HL-60/S4 (cell line): ENCODE data around the gene DRC1.

Source experiments
- in situ Hi-C: fragments of 300-500 bp; cut with MboI; formaldehyde crosslinking; loops from 2 replicates; pipeline ENCODE4 v1.14.3; 2022; ENCODE audit warnings: low sequenced_read_pairs

Gene DRC1

GRCh38 chr2:26461601-26462023, 59.9 kb downstream of the DRC1 start:
- in situ Hi-C loops, result loop anchor here (25.0 kb wide), 1 partner anchor 499 kb away; no protein-coding TSS in a partner anchor

DNA sequence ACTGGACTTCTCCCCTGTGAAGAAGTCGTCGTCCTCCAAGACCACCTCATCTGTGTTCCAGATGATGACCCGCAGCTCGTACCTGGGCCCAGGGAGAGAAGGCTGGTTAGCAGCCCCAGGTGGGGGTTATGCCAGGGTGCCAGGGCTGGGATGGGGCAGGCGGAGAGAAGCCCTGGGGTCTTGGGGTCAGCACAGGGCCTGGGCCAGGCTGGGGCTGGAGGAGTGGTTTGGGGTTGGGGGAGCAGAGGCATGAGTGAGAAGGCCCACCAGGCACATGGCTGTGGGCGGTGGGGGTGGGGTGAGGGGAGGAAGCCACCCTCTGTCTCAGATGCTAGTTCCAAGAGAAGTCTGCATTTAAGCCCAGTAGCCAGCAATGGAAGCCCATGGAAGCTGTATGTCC, 60.4 kb downstream of the DRC1 start:
- in situ Hi-C loops, result loop anchor here (25.0 kb wide), 1 partner anchor 500 kb away; no protein-coding TSS in a partner anchor

DNA sequence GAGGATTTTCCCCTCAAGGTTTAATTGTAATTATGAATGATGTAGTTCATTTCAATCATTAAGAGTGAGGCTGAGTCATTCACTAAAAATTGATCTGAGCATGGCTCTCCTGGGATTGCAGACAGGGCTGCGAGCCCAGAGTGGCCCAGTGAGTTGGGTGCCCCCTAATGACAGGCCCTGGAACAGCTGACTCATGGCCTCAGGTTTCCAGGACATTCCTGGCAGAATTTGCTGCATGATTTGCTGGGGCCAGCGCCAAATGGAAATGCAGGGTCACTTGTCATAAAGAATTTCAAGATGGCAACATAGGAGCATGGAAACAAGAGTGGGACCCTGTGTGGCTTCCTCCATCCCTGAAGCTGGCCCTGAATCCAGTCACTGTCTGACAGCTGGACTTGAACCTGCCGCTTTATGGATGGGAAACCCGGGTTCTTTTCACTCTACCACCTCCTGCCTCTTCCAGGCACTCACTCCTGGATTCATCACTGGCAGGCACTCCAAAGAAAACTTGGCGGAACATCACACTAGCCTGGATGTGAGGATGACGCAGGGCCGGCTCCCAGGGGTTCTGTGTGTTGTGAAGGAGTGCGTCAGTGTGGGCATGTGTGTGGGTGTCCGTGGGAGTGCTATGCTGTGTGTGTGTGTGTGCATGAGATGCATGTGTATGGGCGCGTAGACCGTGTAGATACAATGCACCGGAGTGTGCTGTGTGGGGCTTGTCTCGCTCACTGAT, 61.0 kb downstream of the DRC1 start:
- in situ Hi-C loops, result loop anchor here (25.0 kb wide), 1 partner anchor 500 kb away; no protein-coding TSS in a partner anchor

DNA sequence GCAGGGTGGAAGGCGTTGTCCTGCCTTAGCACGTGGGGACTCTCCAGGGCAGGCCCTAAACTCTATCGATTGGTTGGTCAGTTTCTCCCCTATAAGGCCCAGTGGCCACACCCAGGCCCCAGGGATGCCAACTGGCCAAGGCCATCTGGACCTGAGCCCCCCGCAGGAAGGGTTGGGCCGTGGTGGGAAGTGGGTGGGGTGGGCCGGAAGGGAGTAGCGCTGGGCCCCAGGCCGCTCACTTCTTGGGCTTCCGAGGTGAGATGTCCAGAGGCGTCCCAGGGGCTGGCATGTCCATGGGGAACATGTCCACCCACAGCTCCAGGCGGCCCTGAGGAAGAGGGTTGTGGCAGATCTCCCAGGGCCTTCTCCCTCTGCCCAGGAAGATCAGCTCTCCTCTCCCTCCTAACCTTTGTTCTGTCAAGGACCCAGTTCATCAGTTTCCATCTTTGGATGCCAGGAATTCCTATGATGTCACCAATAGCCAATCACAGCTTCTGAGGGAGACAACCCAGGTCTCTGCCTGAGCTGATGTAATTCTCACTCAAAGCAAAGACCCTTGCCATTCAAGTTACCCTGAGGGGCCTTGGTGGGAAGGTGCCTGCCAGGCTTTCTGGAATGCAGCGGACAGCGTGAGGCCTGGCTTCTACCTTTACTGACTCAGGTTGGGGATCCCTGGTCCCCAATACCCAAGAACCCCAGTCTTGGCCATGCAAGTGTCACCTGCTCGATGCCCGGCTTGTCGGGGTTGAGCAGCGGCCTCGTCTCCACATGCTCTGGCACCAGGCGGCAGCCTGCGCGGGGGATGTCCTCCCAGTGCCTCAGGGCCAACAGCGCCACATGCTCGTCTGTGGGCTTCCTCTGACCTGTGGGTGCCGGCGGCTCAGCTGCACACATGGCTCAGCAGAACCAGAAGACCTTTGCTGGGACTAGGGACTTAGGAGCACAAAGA, 61.8 kb downstream of the DRC1 start:
- in situ Hi-C loops, result loop anchor here (25.0 kb wide), 1 partner anchor 501 kb away; no protein-coding TSS in a partner anchor

GRCh38 chr2:26464390-26465265, 62.9 kb downstream of the DRC1 start:
- in situ Hi-C loops, result loop anchor here (25.0 kb wide), 1 partner anchor 502 kb away; no protein-coding TSS in a partner anchor

- in situ Hi-C loops, result loop anchor here (25.0 kb wide), 1 partner anchor 503 kb away; no protein-coding TSS in a partner anchor
These were observed 63.7 kb downstream of the DRC1 start for GRCh38 chr2:26465266-26465925.

GRCh38 chr2:26465981-26466471, 64.3 kb downstream of the DRC1 start:
- in situ Hi-C loops, result loop anchor here (25.0 kb wide), 1 partner anchor 504 kb away; no protein-coding TSS in a partner anchor

DNA sequence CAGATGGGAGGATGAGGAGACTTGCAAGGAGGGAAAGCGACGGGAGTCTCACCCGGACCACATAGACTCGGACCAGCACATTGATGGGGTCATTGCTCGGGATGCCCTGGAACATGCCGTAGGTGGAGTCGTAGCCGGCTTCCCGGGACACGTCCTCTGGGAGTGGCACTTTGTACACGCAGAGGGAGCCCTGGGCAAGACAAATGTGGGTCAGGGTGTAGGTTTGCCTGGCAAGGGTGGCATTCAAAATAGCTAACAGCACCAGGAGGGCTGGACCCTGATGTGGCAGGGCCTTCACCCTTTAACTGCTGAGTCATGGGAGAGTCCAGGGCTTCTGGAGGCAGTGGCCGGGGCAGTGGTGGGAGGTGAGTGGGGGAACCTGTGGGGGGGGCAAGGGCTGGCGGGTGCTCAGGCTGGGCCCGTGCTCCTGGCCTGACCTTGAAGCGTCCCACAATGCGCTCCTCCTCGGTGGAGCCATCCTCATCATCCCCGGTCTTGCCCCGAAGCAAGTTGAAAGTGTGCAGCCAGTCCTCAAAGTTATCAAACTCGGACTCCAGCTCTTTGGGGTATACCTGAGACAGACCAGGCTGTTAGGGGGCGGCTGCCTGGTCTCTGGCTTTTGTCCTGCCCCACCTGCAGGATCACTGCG, 65.1 kb downstream of the DRC1 start:
- in situ Hi-C loops, result loop anchor here (25.0 kb wide), 1 partner anchor 504 kb away; no protein-coding TSS in a partner anchor

DNA sequence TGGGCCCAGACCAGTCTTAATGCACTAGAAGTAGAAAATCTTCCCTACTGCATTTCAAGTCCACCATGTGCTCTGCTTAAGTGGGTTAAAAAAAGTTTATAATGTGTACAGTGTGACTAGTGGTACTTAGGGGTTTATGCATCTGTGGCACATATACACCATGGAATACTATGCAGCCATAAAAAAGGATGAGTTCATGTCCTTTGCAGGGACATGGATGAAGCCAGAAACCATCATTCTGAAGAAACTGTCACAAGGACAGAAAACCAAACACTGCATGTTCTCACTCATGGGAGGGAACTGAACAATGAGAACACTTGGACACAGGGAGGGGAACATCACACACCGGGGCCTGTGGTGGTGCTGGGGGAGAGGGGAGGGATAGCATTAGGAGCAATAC, 66.8 kb downstream of the DRC1 start:
- in situ Hi-C loops, result loop anchor here (25.0 kb wide), 1 partner anchor 506 kb away; no protein-coding TSS in a partner anchor

DNA sequence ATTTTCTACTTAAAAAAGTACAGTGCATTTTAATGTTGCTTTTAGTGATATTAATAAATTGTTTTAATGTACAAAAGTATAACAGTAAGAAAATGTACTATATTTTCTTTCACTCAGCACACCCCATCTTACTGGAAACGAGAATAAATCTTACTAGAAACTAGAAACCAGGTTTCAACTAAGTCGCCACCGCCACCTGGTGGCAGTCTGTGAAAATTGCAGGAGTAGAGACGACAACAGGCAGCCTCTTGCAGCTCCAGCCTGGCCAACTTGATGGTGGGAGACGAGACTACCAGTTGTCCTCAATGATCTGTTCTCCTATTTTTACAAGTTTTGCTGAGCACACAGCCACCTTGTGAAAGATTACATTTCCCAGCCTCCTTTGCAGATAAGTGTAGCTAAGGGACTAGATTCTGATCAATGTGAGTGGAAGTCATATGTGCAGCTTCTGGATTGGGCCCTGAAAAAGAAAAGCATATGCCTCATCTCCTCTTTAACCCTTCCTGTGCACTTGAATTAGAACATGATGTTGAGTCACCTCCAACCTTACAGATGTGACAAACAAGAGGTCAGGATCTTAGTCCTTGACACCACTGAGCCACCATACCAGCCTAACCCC, 67.5 kb downstream of the DRC1 start:
- in situ Hi-C loops, result loop anchor here (25.0 kb wide), 1 partner anchor 507 kb away; no protein-coding TSS in a partner anchor

- in situ Hi-C loops, result loop anchor here (25.0 kb wide), 1 partner anchor 508 kb away; no protein-coding TSS in a partner anchor
These were observed 68.2 kb downstream of the DRC1 start for GRCh38 chr2:26469955-26470354.

DNA sequence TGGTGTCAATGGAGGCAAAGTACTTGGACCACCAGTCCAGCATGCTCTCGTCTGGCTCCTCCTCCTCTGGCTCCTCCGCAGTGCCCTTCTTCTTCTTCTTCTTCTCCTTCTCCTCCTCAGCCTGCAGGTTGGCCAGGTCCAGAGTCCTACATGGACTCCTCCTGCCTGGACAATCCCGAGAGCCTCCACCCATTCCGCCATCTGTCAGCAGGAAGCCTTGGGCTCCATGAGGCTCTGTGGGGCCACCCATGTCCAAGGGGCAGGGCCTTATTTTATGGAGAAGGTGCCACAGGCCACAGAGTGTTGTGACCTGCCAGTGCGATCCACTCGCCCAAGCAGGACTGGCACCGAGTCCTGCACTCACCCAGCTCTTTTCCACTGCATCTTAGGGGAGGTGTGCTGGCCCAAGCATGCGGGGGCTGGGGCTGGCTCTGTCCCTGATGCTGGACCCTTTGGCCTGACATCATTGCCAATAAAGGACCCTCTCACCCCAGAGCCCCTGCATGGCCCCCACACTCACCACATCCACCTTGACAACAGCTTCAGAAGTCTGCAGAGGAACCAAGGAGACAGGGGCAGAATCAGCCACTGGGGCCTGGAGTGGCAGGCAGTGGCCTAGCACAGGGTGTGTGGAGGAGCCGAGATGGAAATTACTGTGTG, 69.0 kb downstream of the DRC1 start:
- in situ Hi-C loops, result loop anchor here (25.0 kb wide), 1 partner anchor 508 kb away; no protein-coding TSS in a partner anchor

GRCh38 chr2:26471289-26471688, 69.6 kb downstream of the DRC1 start:
- in situ Hi-C loops, result loop anchor here (25.0 kb wide), 1 partner anchor 509 kb away; no protein-coding TSS in a partner anchor

- in situ Hi-C loops, result loop anchor here (25.0 kb wide), 1 partner anchor 510 kb away; no protein-coding TSS in a partner anchor
These were observed 70.3 kb downstream of the DRC1 start for GRCh38 chr2:26471766-26472706.

- in situ Hi-C loops, result loop anchor here (25.0 kb wide), 1 partner anchor 511 kb away; no protein-coding TSS in a partner anchor
These were observed 71.3 kb downstream of the DRC1 start for GRCh38 chr2:26472821-26473655.
